Measurements from ENCODE around the gene ARHGAP23. TPM values are rescaled to one million over a fixed set of nuclear protein-coding genes. Genes with fewer than 3 reads are reported as not detected.

ARHGAP23 gene
- polyA plus RNA-seq, 1 donor (not counting 4 experiments of a cell fraction or from before 2014, with no cell fraction given): 6.1 TPM

DNA sequence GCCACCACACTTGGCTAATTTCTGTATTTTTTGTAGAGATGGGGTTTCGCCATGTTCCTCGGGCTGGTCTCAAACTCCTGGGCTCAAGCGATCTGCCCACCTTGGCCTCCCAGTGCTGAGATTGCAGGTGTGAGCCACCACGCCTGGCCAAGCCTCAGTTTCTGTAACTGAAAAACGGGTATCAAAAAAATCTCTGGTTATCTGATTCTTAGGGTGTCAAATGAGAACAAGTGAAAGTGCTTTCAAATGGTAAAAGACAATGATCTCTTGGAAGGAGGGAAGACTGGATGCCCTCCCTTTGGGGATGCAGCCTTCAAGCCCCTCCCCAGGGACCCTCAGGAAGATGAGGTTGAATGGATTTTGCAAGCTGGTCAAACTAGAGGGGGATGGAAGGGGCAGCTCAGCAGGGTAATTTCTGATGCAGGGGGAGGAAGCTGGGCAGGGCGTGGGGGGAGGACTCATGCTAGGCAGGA lies 22.3 kb downstream of the ARHGAP23 start:
- TF ChIP-seq, protein P1, sequence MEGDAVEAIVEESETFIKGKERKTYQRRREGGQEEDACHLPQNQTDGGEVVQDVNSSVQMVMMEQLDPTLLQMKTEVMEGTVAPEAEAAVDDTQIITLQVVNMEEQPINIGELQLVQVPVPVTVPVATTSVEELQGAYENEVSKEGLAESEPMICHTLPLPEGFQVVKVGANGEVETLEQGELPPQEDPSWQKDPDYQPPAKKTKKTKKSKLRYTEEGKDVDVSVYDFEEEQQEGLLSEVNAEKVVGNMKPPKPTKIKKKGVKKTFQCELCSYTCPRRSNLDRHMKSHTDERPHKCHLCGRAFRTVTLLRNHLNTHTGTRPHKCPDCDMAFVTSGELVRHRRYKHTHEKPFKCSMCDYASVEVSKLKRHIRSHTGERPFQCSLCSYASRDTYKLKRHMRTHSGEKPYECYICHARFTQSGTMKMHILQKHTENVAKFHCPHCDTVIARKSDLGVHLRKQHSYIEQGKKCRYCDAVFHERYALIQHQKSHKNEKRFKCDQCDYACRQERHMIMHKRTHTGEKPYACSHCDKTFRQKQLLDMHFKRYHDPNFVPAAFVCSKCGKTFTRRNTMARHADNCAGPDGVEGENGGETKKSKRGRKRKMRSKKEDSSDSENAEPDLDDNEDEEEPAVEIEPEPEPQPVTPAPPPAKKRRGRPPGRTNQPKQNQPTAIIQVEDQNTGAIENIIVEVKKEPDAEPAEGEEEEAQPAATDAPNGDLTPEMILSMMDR (optimal IDR thresholded peaks at IDR 0.05 in 1 of 3, IDR thresholded peaks at IDR 0.05 in 1 of 3, conservative IDR thresholded peaks at IDR 0.05 in 1 of 3; ENCODE audit: extremely low read depth in 1 of 3, insufficient read depth in 2 of 3, low read length in 3 of 3): no peak
- TF ChIP-seq EZH2 (IDR thresholded peaks at IDR 0.05; ENCODE audit: low read length): no peak
- H3K4me3 ChIP-seq (ENCODE audit: control insufficient read depth in 2 of 3, extremely low read depth in 1 of 3, insufficient read depth in 2 of 3, low read depth in 1 of 3, low read length in 3 of 3): peak overlapping the region in 1 of 3 experiments; percentile 33
- H3K4me1 ChIP-seq (ENCODE audit: control insufficient read depth, extremely low read depth, insufficient read depth, low read length): peaks cover 73% of the 10 kb centered on the region

DNA sequence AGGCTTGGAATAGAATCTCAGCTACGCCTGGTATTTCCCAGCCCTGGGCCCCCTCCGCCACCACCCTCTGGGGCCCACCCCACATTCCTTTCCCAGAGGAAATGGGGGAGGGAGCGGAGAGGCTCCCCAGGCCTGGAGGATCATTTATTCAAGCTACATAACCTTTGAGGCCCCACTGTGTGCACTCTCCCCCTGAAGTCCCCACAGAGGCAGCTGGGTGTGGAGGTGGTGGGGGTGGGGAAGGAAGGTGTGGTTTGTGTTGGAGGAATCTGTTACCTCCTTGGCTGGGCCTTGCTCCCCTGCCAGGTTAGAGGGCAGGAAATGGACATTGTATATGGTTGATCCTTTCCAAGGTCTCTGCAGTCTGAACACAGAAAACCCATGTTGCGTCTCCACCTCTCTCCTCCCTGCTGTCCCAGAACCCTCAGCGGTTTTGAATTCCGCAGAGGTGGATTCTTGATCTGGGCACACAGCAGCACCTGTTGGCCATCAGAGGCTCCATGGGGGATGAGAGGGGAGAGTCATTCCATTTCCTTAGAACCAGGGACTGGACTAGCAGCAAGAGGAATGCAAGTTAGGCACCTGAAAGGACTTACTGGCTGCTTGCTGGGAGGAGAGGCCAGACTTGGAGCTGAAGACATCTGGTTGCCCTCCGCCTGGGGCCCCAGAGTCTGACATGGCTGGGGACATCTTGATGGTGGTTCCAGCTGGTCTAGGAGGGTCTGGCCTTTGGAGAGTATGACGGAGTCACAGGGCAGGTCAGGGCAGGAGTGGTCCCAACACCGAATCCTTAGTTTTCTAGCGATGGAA lies 23.0 kb downstream of the ARHGAP23 start:
- FAIRE-seq: no peak
- no peak overlapping the region for H2AFZ ChIP-seq (ENCODE audit: control insufficient read depth, low read length)
- peak overlapping the region; percentile 48 for H3K27ac ChIP-seq (ENCODE audit: control insufficient read depth, insufficient read depth, low read length)
- no peaks in the 10 kb centered on the region for H3K9me3 ChIP-seq (ENCODE audit: control insufficient read depth, low read depth, low read length)
- peaks cover 2% of the 10 kb centered on the region for H3K9me1 ChIP-seq (ENCODE audit: control insufficient read depth, extremely low read depth, insufficient read depth, low read length)
- H3K79me2 ChIP-seq (ENCODE audit: control insufficient read depth, insufficient read depth, low read length): peaks cover 10% of the 10 kb centered on the region
- no peak for TF ChIP-seq EZH2 (IDR thresholded peaks at IDR 0.05; ENCODE audit: low read length)
- TF ChIP-seq, protein P1 (optimal IDR thresholded peaks at IDR 0.05 in 1 of 3, IDR thresholded peaks at IDR 0.05 in 1 of 3, conservative IDR thresholded peaks at IDR 0.05 in 1 of 3; ENCODE audit: extremely low read depth in 1 of 3, insufficient read depth in 2 of 3, low read length in 3 of 3): no peak
- H3K4me2 ChIP-seq (ENCODE audit: control insufficient read depth, extremely low read depth, insufficient read depth, low read depth, low read length): peak overlapping the region; percentile 89
- peaks cover 79% of the 10 kb centered on the region for H3K4me1 ChIP-seq (ENCODE audit: control insufficient read depth, extremely low read depth, insufficient read depth, low read length)
- peak overlapping the region in 2 of 3 experiments; percentile 33 to 47 for H3K4me3 ChIP-seq (ENCODE audit: control insufficient read depth in 2 of 3, extremely low read depth in 1 of 3, insufficient read depth in 2 of 3, low read depth in 1 of 3, low read length in 3 of 3)
- peak overlapping the region; percentile 22 for H3K9ac ChIP-seq (ENCODE audit: control insufficient read depth, extremely low read depth, insufficient read depth, low read length)
- dilution Hi-C loops (cut with MboI; ENCODE audit: extremely low pct_ligation_motif_present, low sequenced_read_pairs): no loop called here
- H3K36me3 ChIP-seq (ENCODE audit: control insufficient read depth in 2 of 2, extremely low read depth in 1 of 2, insufficient read depth in 2 of 2, low read length in 2 of 2): peaks cover 0 to 4% of the 10 kb centered on the region in 2 experiments
- H4K20me1 ChIP-seq (ENCODE audit: control insufficient read depth, extremely low read depth, insufficient read depth, low read length): peaks cover 11% of the 10 kb centered on the region
- DNase-seq (ENCODE audit: low read depth, low spot score): no peak
- H3K27me3 ChIP-seq (ENCODE audit: control insufficient read depth, extremely low read depth, insufficient read depth, low read length): no peaks in the 10 kb centered on the region

More for the DNA sequence above, 22.3 kb downstream of the ARHGAP23 start:
- Histone ChIP-seq H3K9me1 (ENCODE audit: control insufficient read depth, extremely low read depth, insufficient read depth, low read length) (peaks cover 2% of the 10 kb centered on the region), H3K9me3 (ENCODE audit: control insufficient read depth, low read depth, low read length) (no peaks in the 10 kb centered on the region), H3K36me3 (ENCODE audit: control insufficient read depth in 2 of 2, extremely low read depth in 1 of 2, insufficient read depth in 2 of 2, low read length in 2 of 2) (no peaks in the 10 kb centered on the region), H3K79me2 (ENCODE audit: control insufficient read depth, insufficient read depth, low read length) (peaks cover 8% of the 10 kb centered on the region), H3K27me3 (ENCODE audit: control insufficient read depth, extremely low read depth, insufficient read depth, low read length) (no peaks in the 10 kb centered on the region), H3K9ac (ENCODE audit: control insufficient read depth, extremely low read depth, insufficient read depth, low read length) (no peak overlapping the region), H3K27ac (ENCODE audit: control insufficient read depth, insufficient read depth, low read length) (peak overlapping the region; percentile 18), H3K4me2 (ENCODE audit: control insufficient read depth, extremely low read depth, insufficient read depth, low read depth, low read length) (peak overlapping the region; percentile 89), H4K20me1 (ENCODE audit: control insufficient read depth, extremely low read depth, insufficient read depth, low read length) (peaks cover 4% of the 10 kb centered on the region), H2AFZ (ENCODE audit: control insufficient read depth, low read length) (no peak overlapping the region)
- no peak for FAIRE-seq
- no peak for DNase-seq (ENCODE audit: low read depth, low spot score)
- dilution Hi-C loops (cut with MboI; ENCODE audit: extremely low pct_ligation_motif_present, low sequenced_read_pairs): no loop called here

Data from keratinocyte (primary cell).